Neutrophil (primary cell): ENCODE results near the gene SYNCRIP.
A peak's percentile ranks its signal among the peaks of the same experiment; 100 is the strongest.

Experiments
- H3K27ac ChIP-seq: fragments of 200-600 bp; sonication (generic); 2 replicates; pipeline ENCODE4 v1.5.1; 2016; ENCODE audit warnings: mild to moderate bottlenecking, moderate library complexity
- H3K27me3 ChIP-seq: fragments of 200-600 bp; sonication (generic); 2 replicates; pipeline ENCODE4 v1.6.0; 2016; ENCODE audit warnings: mild to moderate bottlenecking
- H3K36me3 ChIP-seq: fragments of 200-600 bp; sonication (generic); 2 replicates; pipeline ENCODE4 v1.5.1; 2017
- H3K4me1 ChIP-seq, 2 experiments: fragments of 200-600 bp in 1 of 2; sonication (generic) in 1 of 2; 1 replicate in 1 of 2; 2 replicates in 1 of 2; pipeline versions ENCODE4 v1.5.1 to v1.6.1; 2013 to 2016; ENCODE audit warnings: low read depth in 1 of 2, low read length in 1 of 2, mild to moderate bottlenecking in 1 of 2, moderate library complexity in 1 of 2; ENCODE audit not compliant: control insufficient read depth in 1 of 2, insufficient read depth in 1 of 2
- H3K4me3 ChIP-seq, 2 experiments: fragments of 200-600 bp in 1 of 2; sonication (generic) in 1 of 2; 1 replicate in 1 of 2; 2 replicates in 1 of 2; pipeline ENCODE4 v1.5.1; 2013 to 2016; ENCODE audit warnings: low read depth in 1 of 2, low read length in 1 of 2, mild to moderate bottlenecking in 1 of 2, moderate library complexity in 1 of 2
- H3K9me3 ChIP-seq: fragments of 200-600 bp; sonication (generic); 2 replicates; pipeline ENCODE4 v1.5.1; 2016
- TF ChIP-seq, protein P1 (sequence below): fragments of 200-600 bp; sonication (generic); IDR thresholded peaks from 2 replicates; pipeline ENCODE4 v1.5.1; 2016; ENCODE audit warnings: antibody characterized with exemption

Gene SYNCRIP

DNA sequence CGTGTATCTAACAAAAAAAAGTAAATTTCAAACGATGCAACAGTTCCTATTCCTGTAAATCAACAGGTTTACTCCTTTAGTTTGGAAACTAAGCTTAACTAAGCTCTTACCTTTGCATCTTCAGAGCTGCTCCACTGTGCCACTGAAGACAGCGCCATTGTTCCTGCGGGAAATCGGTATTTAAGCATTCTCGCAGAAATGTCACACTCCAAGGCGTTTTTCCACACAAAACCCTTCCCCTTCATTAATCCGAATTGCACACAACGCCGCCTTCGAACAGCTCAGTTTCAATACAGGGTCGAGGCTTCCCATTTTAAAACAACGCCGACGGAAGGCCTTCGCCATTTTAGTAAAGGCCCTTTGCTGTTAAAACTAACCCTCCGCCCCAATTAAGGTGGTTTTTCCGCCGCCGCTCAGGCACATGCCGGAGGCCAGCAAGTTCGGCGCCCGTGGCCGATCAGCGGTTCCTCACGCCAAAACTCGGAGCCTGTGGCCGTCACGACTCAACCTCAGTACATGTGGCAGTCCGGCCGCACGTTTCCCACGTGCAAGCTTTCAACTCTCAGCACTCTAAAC lies 35.4 kb upstream of the SYNCRIP start:
- TF ChIP-seq, protein P1, sequence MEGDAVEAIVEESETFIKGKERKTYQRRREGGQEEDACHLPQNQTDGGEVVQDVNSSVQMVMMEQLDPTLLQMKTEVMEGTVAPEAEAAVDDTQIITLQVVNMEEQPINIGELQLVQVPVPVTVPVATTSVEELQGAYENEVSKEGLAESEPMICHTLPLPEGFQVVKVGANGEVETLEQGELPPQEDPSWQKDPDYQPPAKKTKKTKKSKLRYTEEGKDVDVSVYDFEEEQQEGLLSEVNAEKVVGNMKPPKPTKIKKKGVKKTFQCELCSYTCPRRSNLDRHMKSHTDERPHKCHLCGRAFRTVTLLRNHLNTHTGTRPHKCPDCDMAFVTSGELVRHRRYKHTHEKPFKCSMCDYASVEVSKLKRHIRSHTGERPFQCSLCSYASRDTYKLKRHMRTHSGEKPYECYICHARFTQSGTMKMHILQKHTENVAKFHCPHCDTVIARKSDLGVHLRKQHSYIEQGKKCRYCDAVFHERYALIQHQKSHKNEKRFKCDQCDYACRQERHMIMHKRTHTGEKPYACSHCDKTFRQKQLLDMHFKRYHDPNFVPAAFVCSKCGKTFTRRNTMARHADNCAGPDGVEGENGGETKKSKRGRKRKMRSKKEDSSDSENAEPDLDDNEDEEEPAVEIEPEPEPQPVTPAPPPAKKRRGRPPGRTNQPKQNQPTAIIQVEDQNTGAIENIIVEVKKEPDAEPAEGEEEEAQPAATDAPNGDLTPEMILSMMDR: no peak
- H3K36me3 ChIP-seq: no peaks in the 10 kb centered on the region
- H3K27me3 ChIP-seq: no peaks in the 10 kb centered on the region
- H3K4me1 ChIP-seq: peaks cover 36 to 39% of the 10 kb centered on the region in 2 experiments
- peak overlapping the region; percentile 85 to 92 for H3K4me3 ChIP-seq
- no peaks in the 10 kb centered on the region for H3K9me3 ChIP-seq
- H3K27ac ChIP-seq: peak overlapping the region; percentile 87

DNA sequence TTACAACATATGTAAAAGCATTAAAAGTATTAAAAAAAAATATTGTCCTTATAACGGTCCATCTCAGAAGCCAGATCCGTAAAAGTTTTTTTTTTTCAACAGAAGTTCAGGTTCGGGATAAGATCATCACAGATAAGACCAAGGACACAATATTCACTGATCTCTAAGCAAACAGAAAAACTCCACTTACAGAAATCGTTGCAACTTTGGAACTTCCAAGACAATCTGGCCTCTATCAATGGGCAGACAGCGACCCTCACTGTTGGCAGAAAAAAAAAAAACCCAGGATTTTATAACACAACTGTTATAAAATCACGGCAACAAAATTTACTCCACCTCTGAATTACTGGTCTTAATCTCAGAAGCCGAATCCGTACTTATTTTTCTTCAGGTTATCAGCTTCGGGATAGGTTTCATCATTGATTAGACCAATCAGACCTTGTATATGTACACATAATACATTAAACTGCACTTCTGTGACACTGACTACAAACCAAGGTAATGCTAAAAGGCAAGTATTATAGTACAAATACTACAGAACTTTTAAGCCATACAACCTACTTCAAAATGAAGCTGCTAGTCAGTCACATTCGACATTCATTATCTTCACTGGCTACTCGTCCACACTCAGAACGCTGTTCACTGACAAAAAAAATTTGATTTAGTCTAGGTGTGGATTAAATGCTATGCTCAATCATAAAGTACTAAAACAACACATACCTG lies 34.7 kb upstream of the SYNCRIP start:
- Histone ChIP-seq H3K4me1 (peaks cover 36 to 39% of the 10 kb centered on the region in 2 experiments), H3K9me3 (no peaks in the 10 kb centered on the region), H3K27me3 (no peaks in the 10 kb centered on the region), H3K36me3 (no peaks in the 10 kb centered on the region), H3K4me3 (peak overlapping the region; percentile 85 to 92), H3K27ac (peak overlapping the region; percentile 87)
- TF ChIP-seq, protein P1: no peak

DNA sequence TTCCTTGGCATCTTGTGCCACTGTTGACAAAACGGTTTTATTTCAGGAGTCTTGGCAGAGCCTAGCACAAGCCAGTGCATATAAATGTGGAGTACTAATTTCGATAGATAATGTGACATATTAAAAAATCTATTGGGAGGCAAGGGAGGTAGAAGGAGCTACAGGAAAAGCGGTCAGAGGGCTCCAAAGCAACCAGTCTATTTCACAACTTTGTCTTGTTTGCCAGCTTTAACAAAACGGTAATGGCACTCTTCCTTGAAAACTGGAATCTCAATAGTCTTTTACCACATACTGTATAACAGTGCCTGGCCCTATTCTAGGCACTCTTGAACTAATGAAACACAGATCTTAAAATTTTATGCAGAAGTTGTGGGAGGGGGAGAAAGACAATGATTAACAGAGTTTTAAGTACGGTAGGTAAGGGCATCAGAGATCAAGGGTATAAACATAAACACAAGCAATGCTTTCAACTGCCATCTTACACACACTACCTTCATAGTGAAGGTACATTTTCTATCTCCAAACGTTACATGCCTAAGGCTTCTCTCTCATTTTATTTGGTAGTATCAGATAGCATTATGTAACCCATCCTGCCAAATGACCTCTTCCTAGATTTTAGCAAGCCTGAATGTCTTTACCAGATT lies 33.5 kb upstream of the SYNCRIP start:
- TF ChIP-seq, protein P1: no peak
- Histone ChIP-seq H3K4me1 (peaks cover 36 to 39% of the 10 kb centered on the region in 2 experiments), H3K27ac (no peak overlapping the region), H3K36me3 (no peaks in the 10 kb centered on the region), H3K4me3 (peak overlapping the region in 1 of 2 experiments; percentile 85), H3K27me3 (no peaks in the 10 kb centered on the region), H3K9me3 (no peaks in the 10 kb centered on the region)

DNA sequence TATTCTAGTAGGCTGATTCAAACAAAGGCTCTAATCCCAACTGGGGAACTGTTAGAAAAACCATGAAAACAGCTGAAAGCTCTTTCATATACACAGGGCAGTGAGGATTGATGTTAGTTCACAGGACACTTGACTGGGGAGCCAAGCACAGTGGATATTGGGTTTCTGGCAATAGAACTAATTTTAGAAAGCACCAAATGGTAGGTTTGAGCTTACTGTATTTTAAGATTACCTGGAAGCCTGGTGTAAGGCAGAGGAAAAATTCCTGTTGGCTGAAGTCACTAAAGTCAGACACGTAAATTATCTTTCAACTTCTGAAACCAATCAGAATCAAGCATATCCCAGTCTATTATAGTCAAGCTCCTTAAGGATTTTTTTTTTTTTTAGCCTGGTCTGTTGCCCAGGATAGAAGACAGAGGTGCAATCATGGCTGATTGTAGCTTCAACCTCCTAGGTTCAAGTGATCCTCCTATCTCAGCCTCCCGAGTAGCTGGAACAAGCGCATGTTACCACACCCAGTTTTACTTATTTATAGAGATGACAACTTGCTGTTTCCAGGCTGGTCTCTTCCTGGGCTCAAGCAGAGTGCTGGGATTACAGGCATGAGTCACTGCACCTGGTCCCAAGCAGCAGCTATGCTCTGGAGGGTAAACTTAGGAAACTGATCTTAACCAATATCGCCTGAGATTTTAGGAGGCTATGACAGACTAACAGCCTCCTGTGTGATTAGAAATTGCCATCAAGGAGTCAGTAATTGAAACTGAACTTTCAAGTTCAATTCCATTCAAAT lies 32.5 kb upstream of the SYNCRIP start:
- TF ChIP-seq, protein P1: no peak
- no peaks in the 10 kb centered on the region for H3K9me3 ChIP-seq
- no peak overlapping the region for H3K4me3 ChIP-seq
- peaks cover 36 to 39% of the 10 kb centered on the region in 2 experiments for H3K4me1 ChIP-seq
- H3K27me3 ChIP-seq: no peaks in the 10 kb centered on the region
- no peak overlapping the region for H3K27ac ChIP-seq
- no peaks in the 10 kb centered on the region for H3K36me3 ChIP-seq

DNA sequence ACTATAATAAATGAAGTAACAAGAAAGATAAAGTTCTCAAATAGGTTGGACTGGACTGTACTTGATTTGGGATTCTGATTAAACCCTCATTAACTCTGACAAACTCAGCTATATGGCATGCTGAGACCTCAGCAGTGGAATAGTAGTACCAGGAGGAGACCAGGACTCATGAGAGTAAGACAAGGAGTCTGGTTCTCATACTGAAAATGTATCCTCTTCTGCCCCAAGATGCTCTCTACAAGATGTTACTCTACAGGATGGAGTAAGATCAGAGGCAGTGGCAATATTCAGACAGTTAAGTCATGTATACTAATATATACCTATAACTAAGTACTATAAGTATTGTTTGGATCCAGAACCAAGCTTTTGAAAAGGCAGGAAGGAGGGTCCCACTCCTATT lies 31.9 kb upstream of the SYNCRIP start:
- no peaks in the 10 kb centered on the region for H3K36me3 ChIP-seq
- no peak overlapping the region for H3K4me3 ChIP-seq
- peaks cover 36% of the 10 kb centered on the region in 2 experiments for H3K4me1 ChIP-seq
- no peaks in the 10 kb centered on the region for H3K27me3 ChIP-seq
- TF ChIP-seq, protein P1: no peak
- no peak overlapping the region for H3K27ac ChIP-seq
- no peaks in the 10 kb centered on the region for H3K9me3 ChIP-seq
